Effector CD8-positive, alpha-beta T cell (primary cell): ENCODE results near the gene GRAMD4.

Experiments used
- DNase-seq: peaks from one replicate; lab custom pipeline; 2025; lab: John Stamatoyannopoulos, UW

Gene GRAMD4

GRCh38 chr22:46598224-46598623, 22.0 kb upstream of the GRAMD4 start:
- no peak for DNase-seq

GRCh38 chr22:46598737-46599424, 21.3 kb upstream of the GRAMD4 start:
- DNase-seq: no peak

GRCh38 chr22:46600273-46600796, 19.9 kb upstream of the GRAMD4 start:
- DNase-seq: no peak

- DNase-seq: no peak
Observed at GRCh38 chr22:46602025-46602424, 18.2 kb upstream of the GRAMD4 start.

- no peak for DNase-seq
Observed at GRCh38 chr22:46604306-46604690, 15.9 kb upstream of the GRAMD4 start.

GRCh38 chr22:46605117-46605516, 15.1 kb upstream of the GRAMD4 start:
- no peak for DNase-seq

- no peak for DNase-seq
Observed at GRCh38 chr22:46606886-46607285, 13.3 kb upstream of the GRAMD4 start.

GRCh38 chr22:46607483-46608114, 12.6 kb upstream of the GRAMD4 start:
- DNase-seq: no peak

GRCh38 chr22:46609175-46609690, 11.0 kb upstream of the GRAMD4 start:
- no peak for DNase-seq

GRCh38 chr22:46609724-46610201, 10.4 kb upstream of the GRAMD4 start:
- no peak for DNase-seq

- no peak for DNase-seq
Observed at GRCh38 chr22:46610356-46610755, 9.8 kb upstream of the GRAMD4 start.

- DNase-seq: no peak
Observed at GRCh38 chr22:46611189-46611588, 9.0 kb upstream of the GRAMD4 start.

- no peak for DNase-seq
Observed at GRCh38 chr22:46612341-46612903, 7.8 kb upstream of the GRAMD4 start.

GRCh38 chr22:46612904-46613605, 7.1 kb upstream of the GRAMD4 start:
- no peak for DNase-seq

- DNase-seq: no peak
Observed at GRCh38 chr22:46613606-46614021, 6.6 kb upstream of the GRAMD4 start.

GRCh38 chr22:46614025-46614931, 5.9 kb upstream of the GRAMD4 start:
- peak; percentile 40 for DNase-seq

GRCh38 chr22:46617207-46617985, 2.8 kb upstream of the GRAMD4 start:
- no peak for DNase-seq

- DNase-seq: no peak
Observed at GRCh38 chr22:46617986-46618647, 2.1 kb upstream of the GRAMD4 start.

GRCh38 chr22:46618667-46619066, 1.5 kb upstream of the GRAMD4 start:
- DNase-seq: no peak
